Mesenchymal stem cell (in vitro differentiated cells and primary cell): Measurements from ENCODE around the gene HPS4.

Experiments
- DNase-seq: peaks from one replicate; pipeline ENCODE4 v3.0.0-alpha.2; 2013
- H2AFZ ChIP-seq: one replicate; pipeline ENCODE4 v1.6.1; 2013; ENCODE audit warnings: low read depth, mild to moderate bottlenecking, control low read depth, inconsistent platforms, low read length, moderate library complexity
- H2AK5ac ChIP-seq: 2 replicates; pipeline ENCODE4 v1.6.1; 2013; ENCODE audit warnings: low read length, moderate library complexity, mild to moderate bottlenecking, inconsistent platforms; ENCODE audit not compliant: severe bottlenecking
- H2BK120ac ChIP-seq: one replicate; pipeline ENCODE4 v1.6.1; 2013; ENCODE audit warnings: low read depth, mild to moderate bottlenecking, inconsistent platforms, low read length, moderate library complexity
- H2BK12ac ChIP-seq, 2 experiments: one replicate each; pipeline ENCODE4 v1.6.1; 2013; ENCODE audit warnings: inconsistent platforms in 2 of 2, low read length in 2 of 2, mild to moderate bottlenecking in 2 of 2, moderate library complexity in 2 of 2, control low read depth in 1 of 2
- H2BK15ac ChIP-seq: one replicate; pipeline ENCODE4 v1.6.1; 2013; ENCODE audit warnings: mild to moderate bottlenecking, low read depth, inconsistent platforms; ENCODE audit not compliant: poor library complexity, severe bottlenecking
- H2BK5ac ChIP-seq: 2 replicates; pipeline ENCODE4 v1.6.1; 2013; ENCODE audit warnings: low read depth, mild to moderate bottlenecking, low read length, control low read depth, inconsistent platforms; ENCODE audit not compliant: poor library complexity, severe bottlenecking
- H3K14ac ChIP-seq, 2 experiments: one replicate each; pipeline ENCODE4 v1.6.1; 2013; ENCODE audit warnings: inconsistent platforms in 2 of 2, low read length in 2 of 2, control low read depth in 1 of 2, mild to moderate bottlenecking in 1 of 2, moderate library complexity in 1 of 2
- H3K18ac ChIP-seq, 2 experiments: one replicate each; pipeline ENCODE4 v1.6.1; 2013; ENCODE audit warnings: inconsistent platforms in 2 of 2, low read length in 2 of 2, control low read depth in 1 of 2, low read depth in 1 of 2, mild to moderate bottlenecking in 1 of 2
- H3K23ac ChIP-seq, 2 experiments: one replicate each; pipeline ENCODE4 v1.6.1; 2013; ENCODE audit warnings: inconsistent platforms in 2 of 2, low read length in 2 of 2, mild to moderate bottlenecking in 2 of 2, moderate library complexity in 2 of 2, control low read depth in 1 of 2
- H3K27ac ChIP-seq: 2 replicates; pipeline ENCODE4 v1.5.1; 2013; ENCODE audit warnings: mild to moderate bottlenecking, moderate library complexity, low read length, control low read depth, inconsistent platforms; ENCODE audit not compliant: poor library complexity, severe bottlenecking
- H3K27me3 ChIP-seq, 2 experiments: 2 replicates each; pipeline versions ENCODE4 v1.6.1 to v1.7.0; 2013; ENCODE audit warnings: low read length in 2 of 2, mild to moderate bottlenecking in 2 of 2, moderate library complexity in 2 of 2, control low read depth in 1 of 2, inconsistent platforms in 1 of 2; ENCODE audit not compliant: control insufficient read depth in 1 of 2, insufficient read depth in 1 of 2
- H3K36me3 ChIP-seq, 2 experiments: 2 replicates each; pipeline versions ENCODE4 v1.6.1 to v1.7.0; 2013; ENCODE audit warnings: low read length in 2 of 2, control low read depth in 1 of 2, inconsistent platforms in 1 of 2, low read depth in 1 of 2, mild to moderate bottlenecking in 1 of 2; ENCODE audit not compliant: insufficient read depth in 2 of 2, control insufficient read depth in 1 of 2
- H3K4ac ChIP-seq, 2 experiments: one replicate each; pipeline ENCODE4 v1.6.1; 2013; ENCODE audit warnings: inconsistent platforms in 2 of 2, low read length in 2 of 2, mild to moderate bottlenecking in 2 of 2, moderate library complexity in 2 of 2, control low read depth in 1 of 2, low read depth in 1 of 2
- H3K4me1 ChIP-seq: 2 replicates; pipeline ENCODE4 v1.6.1; 2013; ENCODE audit warnings: low read depth, low read length, control low read depth; ENCODE audit not compliant: control insufficient read depth, insufficient read depth
- H3K4me2 ChIP-seq: 2 replicates; pipeline ENCODE4 v1.6.1; 2013; ENCODE audit warnings: low read length, mild to moderate bottlenecking, inconsistent platforms; ENCODE audit not compliant: poor library complexity, severe bottlenecking
- H3K4me3 ChIP-seq, 2 experiments: 2 replicates each; pipeline versions ENCODE4 v1.5.1 to v1.7.0; 2013; ENCODE audit warnings: low read length in 2 of 2, mild to moderate bottlenecking in 2 of 2, control low read depth in 1 of 2, low read depth in 1 of 2; ENCODE audit not compliant: insufficient read depth in 1 of 2
- H3K79me1 ChIP-seq: replicated peaks from 2 replicates; pipeline ENCODE4 v1.6.1; 2013; ENCODE audit warnings: mild to moderate bottlenecking, control low read depth, low read length, inconsistent platforms; ENCODE audit not compliant: poor library complexity, severe bottlenecking
- H3K9ac ChIP-seq: 2 replicates; pipeline ENCODE4 v1.7.0; 2013; ENCODE audit warnings: mild to moderate bottlenecking, low read length, moderate library complexity
- H3K9me3 ChIP-seq: 2 replicates; pipeline ENCODE4 v1.7.0; 2013; ENCODE audit warnings: mild to moderate bottlenecking, low read length; ENCODE audit not compliant: control insufficient read depth
- H4K8ac ChIP-seq: one replicate; pipeline ENCODE4 v1.6.1; 2013; ENCODE audit warnings: inconsistent platforms, mild to moderate bottlenecking, low read length, moderate library complexity
- H4K91ac ChIP-seq: one replicate; pipeline ENCODE4 v1.6.1; 2013; ENCODE audit warnings: mild to moderate bottlenecking, low read length, inconsistent platforms
- WGBS: methylation state at CpG from one replicate; pipeline ENCODE4 v1.1.7; 2013; ENCODE audit warnings: mixed read lengths; 5-methylcytosine and 5-hydroxymethylcytosine counted together

Gene HPS4

DNA sequence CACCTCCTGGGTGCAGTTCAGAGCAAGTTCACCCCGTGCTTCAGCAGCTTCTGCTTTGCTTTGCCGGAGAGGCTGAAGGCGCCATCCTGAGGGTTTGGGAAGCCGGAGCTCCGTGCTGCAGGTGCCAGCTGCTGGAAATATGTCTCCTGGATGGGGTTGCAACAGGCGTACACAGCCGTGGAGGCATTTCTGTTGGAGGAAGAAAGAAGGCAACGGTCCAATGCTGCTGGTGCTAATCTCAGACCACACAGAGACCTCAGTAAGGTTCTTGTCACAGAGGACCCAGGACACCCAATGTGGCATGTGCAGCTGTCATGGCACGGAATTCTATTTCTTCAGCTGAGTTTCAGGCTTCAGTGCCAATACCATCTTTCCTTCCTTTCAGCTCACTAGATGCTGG, 30.4 kb downstream of the HPS4 start:
- H3K9ac ChIP-seq = no peak overlapping the region
- H2BK5ac ChIP-seq = no peak overlapping the region
- H3K4me2 ChIP-seq = no peak overlapping the region
- H4K91ac ChIP-seq = no peak overlapping the region
- H3K4me1 ChIP-seq = no peaks in the 10 kb centered on the region
- H2AK5ac ChIP-seq = no peak overlapping the region
- DNase-seq = no peak
- WGBS = 95% methylated on average over 9 of the region's 9 CpGs
- no peak overlapping the region for H3K18ac ChIP-seq
- H2AFZ ChIP-seq = no peak overlapping the region
- no peaks in the 10 kb centered on the region for H3K27me3 ChIP-seq
- H3K4ac ChIP-seq = no peak overlapping the region
- H3K4me3 ChIP-seq = no peak overlapping the region
- no peak overlapping the region for H3K23ac ChIP-seq
- peaks cover 25% of the 10 kb centered on the region for H3K79me1 ChIP-seq
- no peak overlapping the region for H3K27ac ChIP-seq
- no peak overlapping the region for H4K8ac ChIP-seq
- H2BK12ac ChIP-seq = no peak overlapping the region
- no peaks in the 10 kb centered on the region for H3K9me3 ChIP-seq
- no peak overlapping the region for H2BK120ac ChIP-seq
- no peak overlapping the region for H2BK15ac ChIP-seq
- H3K36me3 ChIP-seq = peaks cover 56 to 71% of the 10 kb centered on the region in 2 experiments
- H3K14ac ChIP-seq = no peak overlapping the region

DNA sequence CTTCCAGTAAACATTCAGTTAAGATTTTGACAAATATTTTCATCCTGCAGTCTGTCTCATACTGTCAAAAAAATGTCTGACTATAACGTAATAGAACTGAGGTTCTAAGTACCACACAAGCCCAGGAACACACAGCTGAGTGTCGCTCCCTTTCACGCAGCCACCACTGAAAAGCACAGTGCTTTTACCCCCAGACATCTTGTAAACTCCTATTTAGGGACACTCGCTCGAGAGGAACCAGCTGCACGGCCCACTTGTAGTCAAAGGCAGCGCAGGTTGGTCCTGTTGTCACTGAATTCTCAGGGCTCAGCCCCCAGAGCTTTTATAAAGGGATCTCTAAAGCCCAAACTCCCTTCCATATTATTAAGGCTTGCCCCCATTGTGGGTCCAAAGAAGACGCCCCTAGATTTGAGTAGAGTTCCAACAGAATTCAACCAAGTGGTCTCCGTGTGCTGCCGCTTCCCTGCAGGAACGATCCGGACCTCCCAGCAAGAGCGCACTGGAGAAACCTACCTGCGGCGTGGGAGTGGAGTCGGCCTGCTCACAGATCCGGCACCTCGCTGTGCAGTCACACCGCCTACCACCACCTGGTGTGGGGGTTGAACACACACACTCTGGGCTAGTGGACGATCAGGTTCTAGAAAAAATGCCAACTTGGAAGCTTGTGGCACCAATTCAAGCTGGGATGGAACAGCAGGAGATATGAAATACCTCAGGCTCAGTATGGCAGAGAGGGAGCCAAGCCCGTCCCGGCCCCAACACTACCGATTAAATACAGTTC, 31.2 kb downstream of the HPS4 start:
- Histone ChIP-seq H3K27ac (no peak overlapping the region), H3K4me1 (no peaks in the 10 kb centered on the region), H2AFZ (no peak overlapping the region), H3K9me3 (no peaks in the 10 kb centered on the region), H2BK15ac (no peak overlapping the region), H3K18ac (no peak overlapping the region), H4K8ac (no peak overlapping the region), H3K9ac (no peak overlapping the region), H2BK5ac (no peak overlapping the region), H3K14ac (no peak overlapping the region), H3K27me3 (no peaks in the 10 kb centered on the region), H3K79me1 (peaks cover 18% of the 10 kb centered on the region), H2AK5ac (no peak overlapping the region), H4K91ac (no peak overlapping the region), H3K4me3 (no peak overlapping the region), H2BK120ac (no peak overlapping the region), H3K23ac (no peak overlapping the region), H3K4ac (no peak overlapping the region), H3K4me2 (no peak overlapping the region), H2BK12ac (no peak overlapping the region), H3K36me3 (peaks cover 48 to 63% of the 10 kb centered on the region in 2 experiments)
- 96% methylated on average over 23 of the region's 23 CpGs for WGBS
- no peak for DNase-seq

DNA sequence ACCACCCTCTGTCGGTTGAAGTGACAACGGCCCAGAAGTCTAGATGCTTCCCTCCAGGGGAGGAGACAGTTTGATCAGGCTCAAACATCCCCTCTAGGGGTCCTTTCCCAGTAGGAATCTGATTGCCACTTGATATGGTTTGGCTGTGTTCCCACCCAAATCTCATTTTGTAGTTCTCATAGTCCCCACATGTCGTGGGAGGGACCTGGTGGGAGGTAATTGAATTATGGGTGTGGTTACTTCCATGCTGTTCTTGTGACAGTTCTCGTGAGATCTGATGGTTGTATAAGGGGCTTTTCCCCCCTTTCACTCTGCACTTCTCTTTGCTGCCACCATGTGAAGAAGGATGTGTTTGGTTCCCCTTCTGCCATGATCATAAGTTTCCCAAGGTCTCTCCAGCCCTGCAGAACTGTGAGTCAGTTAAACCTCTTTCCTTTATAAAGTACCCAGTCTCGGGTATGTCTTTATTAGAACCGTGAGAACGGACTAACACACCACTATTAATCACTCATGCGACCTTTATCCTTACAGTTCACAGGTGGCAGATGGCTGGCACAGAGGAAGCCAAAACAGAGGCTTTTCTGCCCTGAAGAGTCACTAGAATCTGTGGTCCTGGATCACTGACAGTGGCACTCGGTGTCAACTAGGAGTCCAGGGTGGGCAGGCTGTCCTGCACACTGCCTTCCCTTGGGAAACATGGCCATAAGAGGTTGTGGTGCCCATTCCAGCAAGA, 33.0 kb downstream of the HPS4 start:
- Histone ChIP-seq H3K23ac (no peak overlapping the region), H2BK15ac (no peak overlapping the region), H3K79me1 (peaks cover 12% of the 10 kb centered on the region), H3K18ac (no peak overlapping the region), H3K4me1 (no peaks in the 10 kb centered on the region), H3K36me3 (peaks cover 39 to 48% of the 10 kb centered on the region in 2 experiments), H4K91ac (no peak overlapping the region), H3K4me2 (no peak overlapping the region), H2BK5ac (no peak overlapping the region), H3K9me3 (no peaks in the 10 kb centered on the region), H2AFZ (no peak overlapping the region), H3K4me3 (no peak overlapping the region), H2AK5ac (no peak overlapping the region), H3K27me3 (no peaks in the 10 kb centered on the region), H3K4ac (no peak overlapping the region), H3K14ac (no peak overlapping the region), H2BK120ac (no peak overlapping the region), H3K27ac (no peak overlapping the region), H2BK12ac (no peak overlapping the region), H4K8ac (no peak overlapping the region), H3K9ac (no peak overlapping the region)
- DNase-seq = no peak
- 78% methylated on average over 8 of the region's 9 CpGs for WGBS

DNA sequence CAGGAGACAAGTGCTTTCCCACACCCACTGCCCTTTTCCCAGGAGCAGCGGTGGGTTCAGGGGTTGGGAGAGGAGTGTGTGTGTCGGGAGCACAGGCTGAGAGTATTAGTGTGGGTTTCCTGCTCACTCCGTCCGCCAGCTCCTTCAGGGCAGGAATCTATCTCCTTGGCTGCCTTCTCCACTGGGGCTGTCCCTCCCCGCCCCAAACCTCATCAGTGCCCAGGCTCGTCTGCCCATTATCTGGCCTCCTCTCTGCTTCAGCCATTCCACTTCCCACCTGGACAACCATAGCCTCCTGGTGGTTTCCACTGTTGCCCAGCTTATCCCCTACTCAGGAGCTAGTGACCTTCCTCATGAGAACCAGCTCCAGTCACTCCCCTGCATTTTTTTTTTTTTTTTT, 34.6 kb downstream of the HPS4 start:
- no peak overlapping the region for H4K91ac ChIP-seq
- no peak overlapping the region for H2AK5ac ChIP-seq

More for the DNA sequence above, 34.6 kb downstream of the HPS4 start:
- no peak overlapping the region for H2BK12ac ChIP-seq
- H3K18ac ChIP-seq = no peak overlapping the region
- H2BK15ac ChIP-seq = no peak overlapping the region
- DNase-seq = no peak
- H3K36me3 ChIP-seq = peaks cover 37 to 43% of the 10 kb centered on the region in 2 experiments
- H3K27ac ChIP-seq = no peak overlapping the region
- H2BK5ac ChIP-seq = no peak overlapping the region
- 88% methylated on average over 4 of the region's 6 CpGs for WGBS
- no peak overlapping the region for H2BK120ac ChIP-seq
- no peak overlapping the region for H4K8ac ChIP-seq
- H3K4me2 ChIP-seq = no peak overlapping the region
- H3K9ac ChIP-seq = no peak overlapping the region
- peaks cover 12% of the 10 kb centered on the region for H3K79me1 ChIP-seq
- H3K4me3 ChIP-seq = no peak overlapping the region
- H3K27me3 ChIP-seq = peaks cover 0 to 3% of the 10 kb centered on the region in 2 experiments
- H3K23ac ChIP-seq = no peak overlapping the region
- no peak overlapping the region for H3K4ac ChIP-seq
- H3K4me1 ChIP-seq = no peaks in the 10 kb centered on the region
- H2AFZ ChIP-seq = no peak overlapping the region
- no peak overlapping the region for H3K14ac ChIP-seq
- no peaks in the 10 kb centered on the region for H3K9me3 ChIP-seq
